HG03469 (cell line): ENCODE results near the gene KLHL15.
"Not testable (repeated sequence)": the region's sequence is repeated elsewhere in the genome, so short reads cannot be mapped to it uniquely, and the experiment has no call there.

ENCODE experiments used
- ATAC-seq: cut with Tn5 transposase; IDR thresholded peaks from one replicate; pipeline ENCODE4 v1.9.1; 2021; ENCODE audit warnings: mild to moderate bottlenecking, moderate library complexity, moderate number of reproducible peaks; ENCODE audit not compliant: unreplicated experiment

KLHL15 gene

GRCh38 chrX:24019448-24019847, 7.5 kb downstream of the KLHL15 start:
- no peak for ATAC-seq

- no peak for ATAC-seq
These were observed 8.2 kb downstream of the KLHL15 start for GRCh38 chrX:24018809-24019208.

- no peak for ATAC-seq
These were observed 9.3 kb downstream of the KLHL15 start for GRCh38 chrX:24017674-24018073.

GRCh38 chrX:24014388-24015018, 12.5 kb downstream of the KLHL15 start:
- no peak for ATAC-seq

GRCh38 chrX:24012266-24012665, 14.7 kb downstream of the KLHL15 start:
- no peak for ATAC-seq

- no peak for ATAC-seq
These were observed 21.1 kb downstream of the KLHL15 start for GRCh38 chrX:24005867-24006266.

GRCh38 chrX:24005028-24005427, 22.0 kb downstream of the KLHL15 start:
- no peak for ATAC-seq

DNA sequence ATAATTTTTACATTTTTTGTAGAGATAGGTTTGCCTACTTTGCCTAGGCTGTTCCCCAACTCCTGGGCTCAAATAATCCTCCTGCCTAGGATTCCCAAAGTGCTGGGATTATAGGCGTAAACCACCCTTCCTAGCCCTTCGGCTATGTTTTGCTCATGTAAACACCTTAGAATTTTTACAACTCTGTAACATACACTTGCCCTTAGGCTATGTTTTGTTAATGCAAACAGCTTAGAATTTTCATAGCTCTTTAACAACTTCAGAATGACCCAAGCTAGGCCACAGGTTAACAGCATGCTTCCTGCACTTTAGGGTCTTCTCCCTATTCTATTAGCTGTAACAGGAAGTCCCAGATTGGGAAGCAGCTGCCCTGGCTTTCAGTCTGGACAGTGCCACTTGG, 24.2 kb downstream of the KLHL15 start:
- ATAC-seq = no peak

DNA sequence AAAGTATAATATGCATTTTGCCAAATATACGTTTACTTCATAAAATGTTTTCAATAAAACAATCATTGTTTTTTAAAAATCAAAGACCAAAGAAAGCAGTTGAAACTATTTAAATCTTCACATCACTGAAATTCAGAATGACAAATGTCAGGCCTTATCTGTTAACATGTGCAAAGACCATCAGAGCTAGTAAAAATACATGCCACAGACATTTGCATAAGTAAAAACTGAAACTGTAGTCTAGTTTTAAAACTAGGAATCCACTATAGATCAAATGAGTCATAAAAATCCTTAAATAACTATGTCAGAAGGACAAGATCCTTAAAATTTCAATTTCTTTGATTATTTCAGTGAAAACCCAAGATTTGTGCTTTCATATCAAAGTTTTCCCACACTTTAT, 24.8 kb downstream of the KLHL15 start:
- ATAC-seq = no peak

GRCh38 chrX:23999671-24000070, 27.3 kb downstream of the KLHL15 start:
- no peak for ATAC-seq

DNA sequence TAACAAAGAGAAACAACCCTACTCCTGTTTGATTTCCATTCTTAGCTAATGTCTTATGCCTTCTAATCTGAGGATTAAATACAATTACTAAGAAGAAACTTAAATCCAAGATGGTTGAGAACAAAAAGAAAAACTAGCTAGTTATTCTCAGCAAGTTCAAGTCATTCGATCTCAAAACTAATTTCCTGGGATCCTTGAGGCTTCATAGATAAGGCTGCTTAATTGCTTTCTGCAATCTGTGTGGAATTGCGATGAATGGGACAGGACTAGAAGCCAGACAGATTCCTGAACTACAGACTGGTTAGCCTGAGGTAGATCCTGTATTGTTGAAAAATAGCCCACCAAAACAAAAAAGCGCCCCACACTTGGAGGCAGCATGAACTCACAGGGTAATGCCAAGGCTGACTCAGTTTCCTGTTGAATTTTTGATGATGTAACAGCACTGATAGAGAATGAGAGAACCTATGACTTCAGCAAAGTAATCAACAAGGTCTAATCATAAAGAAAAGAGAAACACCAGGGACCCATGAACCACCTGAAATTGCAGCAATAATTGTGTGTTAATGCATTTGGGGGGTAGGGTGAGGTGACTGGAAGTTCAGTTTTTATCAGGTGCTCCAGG, 33.9 kb downstream of the KLHL15 start:
- no peak for ATAC-seq

DNA sequence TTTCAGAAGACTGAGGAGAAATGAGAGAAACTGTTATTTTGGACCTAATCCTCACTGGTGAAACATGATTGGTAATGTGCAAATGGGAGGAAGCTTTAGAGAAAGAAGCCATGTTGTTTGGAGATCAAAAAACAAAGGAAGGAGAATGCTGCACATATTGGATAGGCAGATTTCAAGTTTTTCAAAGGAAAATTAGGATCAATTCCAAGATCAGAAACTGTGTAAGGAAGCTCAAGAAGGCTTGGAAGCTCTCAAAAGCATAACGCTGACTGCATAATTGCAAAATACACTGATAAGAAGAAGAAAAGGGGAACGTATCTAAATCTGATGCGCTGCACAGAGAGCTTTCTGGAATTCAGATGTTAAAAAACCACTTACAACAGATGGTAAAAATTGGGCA, 34.6 kb downstream of the KLHL15 start:
- no peak for ATAC-seq

GRCh38 chrX:23990455-23990854, 36.5 kb downstream of the KLHL15 start:
- ATAC-seq = no peak

- ATAC-seq = no peak
These were observed 37.3 kb downstream of the KLHL15 start for GRCh38 chrX:23989689-23990088.

- no peak for ATAC-seq
These were observed 44.1 kb downstream of the KLHL15 start for GRCh38 chrX:23982891-23983290.

DNA sequence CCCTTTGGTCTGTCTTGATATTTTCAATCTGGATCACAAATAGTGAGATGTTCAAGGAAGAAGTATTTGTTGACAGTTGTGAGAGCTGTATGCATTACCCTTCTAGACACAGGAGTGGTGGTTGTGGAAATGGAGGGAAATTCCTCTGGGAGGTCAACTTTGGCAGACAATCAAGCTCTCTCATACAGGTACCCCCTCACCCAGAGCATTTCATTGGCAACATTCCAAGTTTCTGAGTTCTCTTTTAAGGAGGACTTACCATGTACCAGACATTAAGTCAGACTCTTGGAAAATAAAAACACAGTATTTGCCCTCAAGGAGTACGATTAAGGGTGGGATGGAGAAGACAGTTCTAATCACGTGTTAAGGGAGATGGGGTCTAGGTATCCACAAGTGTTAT, 45.3 kb downstream of the KLHL15 start:
- no peak for ATAC-seq

- no peak for ATAC-seq
These were observed 45.8 kb downstream of the KLHL15 start for GRCh38 chrX:23981222-23981621.

- ATAC-seq = no peak
These were observed 47.0 kb downstream of the KLHL15 start for GRCh38 chrX:23980011-23980441.

GRCh38 chrX:23978491-23978890, 48.5 kb downstream of the KLHL15 start:
- no peak for ATAC-seq

DNA sequence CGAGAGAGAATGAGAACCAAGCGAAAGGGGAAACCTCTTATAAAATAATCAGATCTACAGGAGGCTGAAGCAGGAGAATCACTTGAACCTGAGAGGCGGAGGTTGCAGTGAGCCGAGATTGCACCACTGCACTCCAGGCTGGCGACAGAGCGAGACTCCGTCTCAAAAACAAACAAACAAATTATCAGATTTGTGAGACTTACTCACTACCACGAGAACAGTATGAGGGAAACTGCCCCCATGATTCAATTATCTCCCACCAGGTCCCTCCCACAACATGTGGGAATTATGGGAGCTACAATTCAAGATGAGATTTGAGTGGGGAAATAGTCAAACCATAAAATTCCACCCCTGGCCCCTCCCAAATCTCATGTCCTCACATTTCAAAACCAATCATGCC, 61.4 kb downstream of the KLHL15 start:
- not testable (repeated sequence) for ATAC-seq

DNA sequence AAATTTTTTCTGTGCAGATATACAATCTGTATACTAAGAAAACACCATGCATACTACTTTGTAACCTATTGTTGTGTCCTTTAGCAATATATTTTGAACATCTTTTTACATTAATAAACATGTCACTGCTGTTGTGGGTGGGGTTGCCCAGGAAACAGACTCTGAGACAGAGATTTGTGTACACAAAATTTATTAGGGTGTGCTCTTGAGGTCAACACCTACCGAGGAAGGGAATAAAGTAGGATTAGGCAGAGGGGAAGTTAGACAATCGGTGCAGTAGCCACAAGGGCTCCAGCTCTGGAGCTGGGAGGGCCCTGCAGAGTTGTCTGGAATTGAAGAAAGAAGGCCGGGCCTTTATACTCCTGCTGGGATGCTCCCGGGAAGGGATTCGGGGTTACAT, 62.8 kb downstream of the KLHL15 start:
- no peak for ATAC-seq

- no peak for ATAC-seq
These were observed 67.2 kb downstream of the KLHL15 start for GRCh38 chrX:23959781-23960180.

GRCh38 chrX:23954396-23954795, 72.6 kb downstream of the KLHL15 start:
- no peak for ATAC-seq
